B cell (primary cell): ENCODE data around the gene PTPN14. TPM values are rescaled to one million over a fixed set of nuclear protein-coding genes. Genes with fewer than 3 reads are reported as not detected.

ENCODE experiments used
- ATAC-seq: fragments of 200-7000 bp; cut with Tn5 transposase; one replicate; pipeline ENCODE4 v1.10.0; 2021; ENCODE audit warnings: low read depth, mild to moderate bottlenecking, moderate number of reproducible peaks, moderate library complexity
- CTCF ChIA-PET: fragments of 350-600 bp; sonication (Branson Sonifier 250); formaldehyde crosslinking; loops from one replicate; lab custom pipeline; 2021; ENCODE audit warnings: antibody characterized with exemption, inconsistent platforms; lab: Charles Lee
- POLR2A ChIA-PET: fragments of 350-600 bp; sonication (Branson Sonifier 250); formaldehyde crosslinking; loops from one replicate; lab custom pipeline; 2021; ENCODE audit warnings: antibody characterized with exemption; lab: Charles Lee
- DNase-seq: peaks from one replicate; pipeline ENCODE4 v3.0.0; 2013
- H2AFZ ChIP-seq: 2 replicates; pipeline ENCODE4 v1.6.1; 2012; ENCODE audit warnings: mild to moderate bottlenecking, low read depth, low read length; ENCODE audit not compliant: insufficient read depth, poor library complexity, severe bottlenecking
- H3K27ac ChIP-seq, 2 donors: 1 replicate in 1 of 2; 2 replicates in 1 of 2; pipeline ENCODE4 v1.5.1; 2012 to 2013; ENCODE audit warnings: low read length in 2 of 2, mild to moderate bottlenecking in 2 of 2, moderate library complexity in 1 of 2
- H3K27me3 ChIP-seq, 4 experiments: fragments of 200-600 bp in 1 of 4; sonication (generic) in 1 of 4; replicated peaks in 1 of 4; 1 replicate in 2 of 4; 2 replicates in 2 of 4; pipeline versions ENCODE4 v1.6.1 to v1.7.0; 2013 to 2016; ENCODE audit warnings: low read length in 3 of 4, mild to moderate bottlenecking in 2 of 4, mixed read lengths in 1 of 4, moderate library complexity in 1 of 4; ENCODE audit not compliant: insufficient read depth in 4 of 4, control insufficient read depth in 3 of 4; ENCODE audit errors: control extremely low read depth in 1 of 4
- H3K36me3 ChIP-seq, 2 experiments: replicated peaks in 1 of 2; 1 replicate in 1 of 2; 2 replicates in 1 of 2; pipeline versions ENCODE4 v1.6.1 to v1.7.1; 2013; ENCODE audit warnings: low read length in 1 of 2; ENCODE audit not compliant: insufficient read depth in 2 of 2, control insufficient read depth in 1 of 2; ENCODE audit errors: control extremely low read depth in 1 of 2, extremely low read depth in 1 of 2
- H3K4me1 ChIP-seq, 2 donors: fragments of 200-600 bp in 1 of 2; sonication (generic) in 1 of 2; 1 replicate in 1 of 2; 2 replicates in 1 of 2; pipeline versions ENCODE4 v1.5.1 to v1.6.1; 2013 to 2017; ENCODE audit warnings: low read length in 2 of 2; ENCODE audit not compliant: control insufficient read depth in 2 of 2, insufficient read depth in 2 of 2
- H3K4me2 ChIP-seq: replicated peaks from 2 replicates; pipeline ENCODE3; 2012; ENCODE audit warnings: mild to moderate bottlenecking, low read depth, low read length; ENCODE audit not compliant: poor library complexity, severe bottlenecking
- H3K4me3 ChIP-seq, 5 experiments: fragments of 200-600 bp in 1 of 5; sonication (generic) in 1 of 5; 1 replicate in 3 of 5; 2 replicates in 2 of 5; pipeline versions ENCODE4 v1.5.1 to v1.7.0; 2011 to 2016; ENCODE audit warnings: low read length in 4 of 5, mild to moderate bottlenecking in 4 of 5, low read depth in 2 of 5, control low read depth in 1 of 5, moderate library complexity in 1 of 5; ENCODE audit not compliant: insufficient read depth in 1 of 5; ENCODE audit errors: control extremely low read depth in 1 of 5, extremely low read depth in 1 of 5
- H3K79me2 ChIP-seq: fragments of 200-600 bp; sonication (generic); one replicate; pipeline ENCODE4 v1.6.0; 2016; ENCODE audit warnings: low read length; ENCODE audit not compliant: control insufficient read depth, insufficient read depth
- H3K9ac ChIP-seq: fragments of 200-600 bp; sonication (generic); 2 replicates; pipeline ENCODE4 v1.6.1; 2017; ENCODE audit warnings: mild to moderate bottlenecking, low read length, moderate library complexity
- H3K9me3 ChIP-seq, 3 donors: one replicate each; pipeline versions ENCODE4 v1.6.1 to v1.7.1; 2013; ENCODE audit warnings: low read length in 2 of 3; ENCODE audit not compliant: control insufficient read depth in 2 of 3, insufficient read depth in 1 of 3; ENCODE audit errors: control extremely low read depth in 1 of 3
- H4K20me1 ChIP-seq: 2 replicates; pipeline ENCODE4 v1.6.0; 2012; ENCODE audit warnings: mild to moderate bottlenecking, low read length; ENCODE audit not compliant: insufficient read depth, control insufficient read depth, poor library complexity, severe bottlenecking
- H3K27ac Mint-ChIP-seq: one replicate; pipeline ENCODE4 v1.8.0; 2021; ENCODE audit warnings: mixed read lengths
- H3K27me3 Mint-ChIP-seq: one replicate; pipeline ENCODE4 v1.8.0; 2021; ENCODE audit warnings: mixed read lengths
- H3K4me1 Mint-ChIP-seq: one replicate; pipeline ENCODE4 v1.8.0; 2021; ENCODE audit warnings: mixed read lengths
- H3K4me3 Mint-ChIP-seq: one replicate; pipeline ENCODE4 v1.8.0; 2021; ENCODE audit warnings: mixed read lengths
- H3K9me3 Mint-ChIP-seq: one replicate; pipeline ENCODE4 v1.8.0; 2022; ENCODE audit warnings: mixed read lengths; ENCODE audit not compliant: insufficient read depth
- CTCF ChIP-seq: fragments of 200-600 bp; IDR thresholded peaks from one replicate; pipeline ENCODE4 v1.8.0; 2022; ENCODE audit warnings: antibody characterized with exemption, mild to moderate bottlenecking
- EZH2 ChIP-seq: IDR thresholded peaks from 2 replicates; pipeline ENCODE4 v1.6.1; 2012; ENCODE audit warnings: borderline replicate concordance, low read depth, mild to moderate bottlenecking, moderate library complexity, low read length; ENCODE audit not compliant: insufficient read depth, poor library complexity, severe bottlenecking
- WGBS: methylation state at CpG from one replicate; pipeline ENCODE4 v1.1.5; 2013; ENCODE audit warnings: missing lambda C conversion rate; ENCODE audit not compliant: insufficient coverage; 5-methylcytosine and 5-hydroxymethylcytosine counted together
- intact Hi-C: fragments of 100-400 bp; cut with micrococcal nuclease; formaldehyde crosslinking; loops from one replicate; pipeline ENCODE4 v1.10.0; 2022
- polyA plus RNA-seq: library from polyadenylated mRNA; depleted of rRNA; stranded (reverse); fragments of >200 nt; gene quantifications from 2 replicates; pipeline ENCODE4 v1.2.3, GENCODE V29; 2012
- total RNA-seq, 2 donors: library from RNA; stranded (reverse); fragments of 120-200 nt in 1 of 2; gene quantifications; 1 replicate in 1 of 2; 2 replicates in 1 of 2; pipeline versions ENCODE4 v1.2.3 to v1.2.4, GENCODE V29; 2013 to 2022

Gene PTPN14
- total and polyA plus RNA-seq, 2 donors (not counting 1 experiment from before 2014, with no cell fraction given), result under 0.01 TPM; not detected in 1

DNA sequence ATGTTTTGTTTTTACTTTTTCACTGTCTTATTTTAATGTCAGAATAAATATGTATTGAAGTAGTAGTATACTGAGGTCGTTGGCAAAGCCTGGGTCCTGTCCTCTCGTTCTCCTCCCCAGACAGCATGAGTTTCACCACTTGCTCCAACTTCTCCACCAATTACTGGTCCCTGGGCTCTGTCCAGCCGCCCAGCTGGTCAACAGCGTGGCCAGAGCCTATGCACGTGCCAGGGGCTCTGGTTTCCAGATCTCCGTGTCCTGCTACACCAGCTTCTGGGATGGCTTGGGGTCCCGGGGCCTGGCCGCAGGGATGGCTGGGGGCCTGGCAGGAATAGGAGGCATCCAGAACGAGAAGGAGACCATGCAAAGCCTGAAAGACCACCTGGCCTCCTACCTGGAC lies 19.3 kb downstream of the PTPN14 start:
- Mint-ChIP-seq H3K9me3 (no peaks in the 10 kb centered on the region), H3K27me3 (peaks cover 15% of the 10 kb centered on the region), H3K27ac (no peak overlapping the region), H3K4me3 (no peak overlapping the region), H3K4me1 (no peaks in the 10 kb centered on the region)
- H3K36me3 ChIP-seq, result no peaks in the 10 kb centered on the region
- H3K9me3 ChIP-seq, result no peaks in the 10 kb centered on the region
- TF ChIP-seq CTCF, result no peak
- no peak for TF ChIP-seq EZH2
- H3K9ac ChIP-seq, result no peak overlapping the region
- no peak overlapping the region for H3K4me2 ChIP-seq
- H3K27ac ChIP-seq, result no peak overlapping the region
- H3K27me3 ChIP-seq, result no peaks in the 10 kb centered on the region
- no peaks in the 10 kb centered on the region for H3K79me2 ChIP-seq
- H4K20me1 ChIP-seq, result no peaks in the 10 kb centered on the region
- H2AFZ ChIP-seq, result no peak overlapping the region
- H3K4me1 ChIP-seq, result no peaks in the 10 kb centered on the region
- ATAC-seq, result no peak
- intact Hi-C loops, result no loop called here
- no peak overlapping the region for H3K4me3 ChIP-seq
- ChIA-PET POLR2A (no interaction called here), CTCF (no interaction called here)
- DNase-seq, result no peak
- WGBS, result 79% methylated on average over 8 of the region's 9 CpGs

- ChIA-PET POLR2A (no interaction called here), CTCF (no interaction called here)
- Histone ChIP-seq H3K79me2 (no peaks in the 10 kb centered on the region), H3K9me3 (no peaks in the 10 kb centered on the region), H3K4me3 (no peak overlapping the region), H2AFZ (no peak overlapping the region), H4K20me1 (no peaks in the 10 kb centered on the region), H3K27me3 (no peaks in the 10 kb centered on the region), H3K4me1 (peaks cover 0 to 3% of the 10 kb centered on the region in 2 donors), H3K9ac (no peak overlapping the region), H3K36me3 (no peaks in the 10 kb centered on the region), H3K27ac (no peak overlapping the region), H3K4me2 (no peak overlapping the region)
- ATAC-seq (no peak), DNase-seq (no peak)
- H3K4me1 Mint-ChIP-seq, result peaks cover 7% of the 10 kb centered on the region
- 67% methylated on average over 3 of the region's 5 CpGs for WGBS
- H3K9me3 Mint-ChIP-seq, result no peaks in the 10 kb centered on the region
- no peak overlapping the region for H3K27ac Mint-ChIP-seq
- intact Hi-C loops, result no loop called here
- peaks cover 16% of the 10 kb centered on the region for H3K27me3 Mint-ChIP-seq
- no peak for TF ChIP-seq CTCF
- TF ChIP-seq EZH2, result no peak
- no peak overlapping the region for H3K4me3 Mint-ChIP-seq
Observed at GRCh38 chr1:214525535-214526019, 25.8 kb downstream of the PTPN14 start.
